ENCODE measurements around the gene PHF21B.
"Not testable (repeated sequence)": the region's sequence is repeated elsewhere in the genome, so short reads cannot be mapped to it uniquely, and the experiment has no call there.

PHF21B gene

GRCh38 chr22:44909241-44909640 is 100.6 kb downstream of the PHF21B start:
- H3K36me3 ChIP-seq, result no peaks in the 10 kb centered on the region
- TF ChIP-seq CTCF (IDR thresholded peaks at IDR 0.05), result no peak
- H3K4me1 ChIP-seq (ENCODE audit: control insufficient read depth in 1 of 2, insufficient read depth in 1 of 2, low read depth in 1 of 2, low read length in 1 of 2), result no peaks in the 10 kb centered on the region

GRCh38 chr22:44907765-44908737 is 101.8 kb downstream of the PHF21B start:
- Histone ChIP-seq H3K4me3 (ENCODE audit: low read depth in 1 of 2, low read length in 1 of 2) (no peak overlapping the region), H3K9me3 (no peaks in the 10 kb centered on the region), H3K27me3 (no peaks in the 10 kb centered on the region), H3K36me3 (no peaks in the 10 kb centered on the region), H3K4me1 (ENCODE audit: control insufficient read depth in 1 of 2, insufficient read depth in 1 of 2, low read depth in 1 of 2, low read length in 1 of 2) (no peaks in the 10 kb centered on the region), H3K27ac (no peak overlapping the region)
- no peak for TF ChIP-seq CTCF (IDR thresholded peaks at IDR 0.05)

More at GRCh38 chr22:44909241-44909640, 100.6 kb downstream of the PHF21B start:
- H3K9me3 ChIP-seq, result no peaks in the 10 kb centered on the region
- H3K27me3 ChIP-seq, result no peaks in the 10 kb centered on the region
- H3K27ac ChIP-seq, result no peak overlapping the region
- H3K4me3 ChIP-seq (ENCODE audit: low read depth in 1 of 2, low read length in 1 of 2), result no peak overlapping the region

- no peak for TF ChIP-seq CTCF (IDR thresholded peaks at IDR 0.05)
- no peaks in the 10 kb centered on the region for H3K27me3 ChIP-seq
- no peaks in the 10 kb centered on the region for H3K4me1 ChIP-seq (ENCODE audit: control insufficient read depth in 1 of 2, insufficient read depth in 1 of 2, low read depth in 1 of 2, low read length in 1 of 2)
- H3K4me3 ChIP-seq (ENCODE audit: low read depth in 1 of 2, low read length in 1 of 2), result no peak overlapping the region
- no peak overlapping the region for H3K27ac ChIP-seq
- no peaks in the 10 kb centered on the region for H3K36me3 ChIP-seq
- no peaks in the 10 kb centered on the region for H3K9me3 ChIP-seq
These were observed 102.7 kb downstream of the PHF21B start for GRCh38 chr22:44906999-44907644.

GRCh38 chr22:44906248-44906936 is 103.4 kb downstream of the PHF21B start:
- no peak overlapping the region for H3K27ac ChIP-seq
- H3K4me1 ChIP-seq (ENCODE audit: control insufficient read depth in 1 of 2, insufficient read depth in 1 of 2, low read depth in 1 of 2, low read length in 1 of 2), result no peaks in the 10 kb centered on the region
- no peaks in the 10 kb centered on the region for H3K36me3 ChIP-seq
- no peak for TF ChIP-seq CTCF (IDR thresholded peaks at IDR 0.05)
- no peaks in the 10 kb centered on the region for H3K27me3 ChIP-seq
- no peak overlapping the region for H3K4me3 ChIP-seq (ENCODE audit: low read depth in 1 of 2, low read length in 1 of 2)
- H3K9me3 ChIP-seq, result peaks cover 5% of the 10 kb centered on the region

GRCh38 chr22:44904492-44905152 is 105.2 kb downstream of the PHF21B start:
- not testable (repeated sequence) for H3K27me3 ChIP-seq; H3K27ac ChIP-seq; H3K4me3 ChIP-seq (ENCODE audit: low read depth in 1 of 2, low read length in 1 of 2); H3K36me3 ChIP-seq; H3K4me1 ChIP-seq (ENCODE audit: control insufficient read depth in 1 of 2, insufficient read depth in 1 of 2, low read depth in 1 of 2, low read length in 1 of 2)
- peaks cover 11% of the 10 kb centered on the region for H3K9me3 ChIP-seq

GRCh38 chr22:44903164-44903563 is 106.6 kb downstream of the PHF21B start:
- H3K27me3 ChIP-seq; H3K4me3 ChIP-seq (ENCODE audit: low read depth in 1 of 2, low read length in 1 of 2); H3K4me1 ChIP-seq (ENCODE audit: control insufficient read depth in 1 of 2, insufficient read depth in 1 of 2, low read depth in 1 of 2, low read length in 1 of 2); H3K27ac ChIP-seq; H3K36me3 ChIP-seq: not testable (repeated sequence)
- peaks cover 11% of the 10 kb centered on the region for H3K9me3 ChIP-seq
